Stimulated activated CD8-positive, alpha-beta memory T cell treated with anti-CD3 and anti-CD28 coated beads, Interleukin-4, amount 100 ng/mL, for 24 hours (primary cell): Measurements from ENCODE around the gene SHCBP1.
A peak's percentile ranks its signal among the peaks of the same experiment; 100 is the strongest.
"Not testable (repeated sequence)": the region's sequence is repeated elsewhere in the genome, so short reads cannot be mapped to it uniquely, and the experiment has no call there.

Experiments
- DNase-seq: peaks from one replicate; pipeline ENCODE4 v3.0.0-alpha.2; 2020; ENCODE audit warnings: low read depth

Gene SHCBP1, protein sequence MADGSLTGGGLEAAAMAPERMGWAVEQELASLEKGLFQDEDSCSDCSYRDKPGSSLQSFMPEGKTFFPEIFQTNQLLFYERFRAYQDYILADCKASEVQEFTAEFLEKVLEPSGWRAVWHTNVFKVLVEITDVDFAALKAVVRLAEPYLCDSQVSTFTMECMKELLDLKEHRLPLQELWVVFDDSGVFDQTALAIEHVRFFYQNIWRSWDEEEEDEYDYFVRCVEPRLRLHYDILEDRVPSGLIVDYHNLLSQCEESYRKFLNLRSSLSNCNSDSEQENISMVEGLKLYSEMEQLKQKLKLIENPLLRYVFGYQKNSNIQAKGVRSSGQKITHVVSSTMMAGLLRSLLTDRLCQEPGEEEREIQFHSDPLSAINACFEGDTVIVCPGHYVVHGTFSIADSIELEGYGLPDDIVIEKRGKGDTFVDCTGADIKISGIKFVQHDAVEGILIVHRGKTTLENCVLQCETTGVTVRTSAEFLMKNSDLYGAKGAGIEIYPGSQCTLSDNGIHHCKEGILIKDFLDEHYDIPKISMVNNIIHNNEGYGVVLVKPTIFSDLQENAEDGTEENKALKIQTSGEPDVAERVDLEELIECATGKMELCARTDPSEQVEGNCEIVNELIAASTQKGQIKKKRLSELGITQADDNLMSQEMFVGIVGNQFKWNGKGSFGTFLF

DNA sequence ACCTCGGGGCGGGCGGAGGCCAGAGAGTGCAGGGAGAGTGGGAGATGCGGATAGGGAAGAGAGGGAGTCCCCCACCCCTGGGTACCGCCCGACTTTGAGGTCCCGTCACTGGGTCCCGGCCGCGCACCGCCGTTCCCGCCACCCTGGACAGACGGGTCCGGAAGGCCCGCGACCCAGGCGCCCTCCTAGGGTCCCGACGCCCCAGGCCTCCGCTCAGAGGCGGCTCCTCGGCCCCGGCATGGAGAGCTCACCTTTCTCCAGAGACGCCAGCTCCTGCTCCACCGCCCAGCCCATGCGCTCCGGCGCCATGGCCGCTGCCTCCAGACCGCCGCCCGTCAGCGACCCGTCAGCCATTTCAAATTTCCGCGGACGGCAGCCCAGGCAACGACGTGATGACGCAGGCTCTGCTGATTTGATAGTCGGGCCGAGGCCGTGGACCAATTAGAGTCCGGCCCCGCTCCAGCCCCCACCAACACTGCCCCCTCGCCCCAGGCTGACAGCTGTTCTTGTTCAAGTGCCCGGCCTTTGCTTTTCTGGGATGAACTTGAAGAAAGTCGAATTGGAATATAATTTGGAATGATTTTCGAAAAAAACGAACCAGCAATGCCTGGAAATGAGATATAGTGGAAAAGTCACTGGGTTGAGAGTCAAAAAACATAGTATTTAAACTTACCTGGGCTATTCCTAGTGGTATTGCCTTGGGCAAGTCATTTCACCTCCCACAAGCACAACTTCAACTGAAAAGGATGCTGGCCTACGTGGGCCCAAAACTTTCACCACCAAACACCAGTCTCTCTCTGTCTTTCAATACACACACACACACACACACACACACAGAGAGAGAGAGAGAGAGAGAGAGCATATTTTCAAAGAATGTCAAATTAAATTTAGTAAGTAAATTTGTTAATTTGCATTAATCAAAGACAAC is at the start of gene SHCBP1:
Gene SHCBP1, minus strand, starts transcription at position 374 of the 928 bp plus-strand sequence. Its CDS starts 20 bp downstream, at position 354.
- DNase-seq, result peak; percentile 63

DNA sequence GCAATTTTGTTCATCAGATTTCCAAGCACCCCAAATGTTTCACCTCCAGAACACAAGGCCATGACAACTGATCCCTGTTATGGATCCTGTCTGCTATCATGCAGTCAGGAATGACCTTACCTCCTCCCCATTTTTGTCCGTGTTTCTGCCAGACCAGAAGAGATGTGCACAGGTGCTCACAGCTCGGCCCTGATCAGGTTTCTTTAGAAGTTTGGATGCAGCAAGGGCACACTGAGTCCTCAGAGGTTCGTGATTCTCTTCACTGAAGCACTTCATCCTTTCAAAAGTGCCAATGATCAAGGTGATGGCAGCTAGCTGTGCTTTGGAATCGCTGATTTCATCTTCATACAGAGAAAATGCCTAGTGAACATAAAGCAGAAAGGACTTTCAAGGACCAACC is 40.9 kb upstream of the SHCBP1 start:
- DNase-seq, result no peak

DNA sequence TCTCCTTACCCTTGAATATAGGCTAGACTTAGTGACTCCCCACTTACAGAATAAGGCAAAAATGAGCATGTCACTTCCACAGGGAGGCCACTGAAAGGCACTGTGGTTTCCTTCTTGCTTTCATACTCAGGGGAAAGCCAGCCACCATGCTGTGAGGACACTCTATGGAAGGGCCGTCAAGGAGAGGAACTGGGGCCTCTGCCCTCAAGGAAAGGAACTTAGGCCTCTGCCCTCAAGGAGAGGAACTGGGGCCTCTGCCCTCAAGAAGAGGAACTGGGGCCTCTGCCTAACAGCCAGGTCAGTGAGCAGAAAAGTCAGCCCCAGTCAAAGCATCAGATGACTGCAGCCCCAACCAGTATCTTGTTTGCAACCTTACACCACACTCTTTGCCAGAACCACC is 37.7 kb upstream of the SHCBP1 start:
- DNase-seq, result no peak

DNA sequence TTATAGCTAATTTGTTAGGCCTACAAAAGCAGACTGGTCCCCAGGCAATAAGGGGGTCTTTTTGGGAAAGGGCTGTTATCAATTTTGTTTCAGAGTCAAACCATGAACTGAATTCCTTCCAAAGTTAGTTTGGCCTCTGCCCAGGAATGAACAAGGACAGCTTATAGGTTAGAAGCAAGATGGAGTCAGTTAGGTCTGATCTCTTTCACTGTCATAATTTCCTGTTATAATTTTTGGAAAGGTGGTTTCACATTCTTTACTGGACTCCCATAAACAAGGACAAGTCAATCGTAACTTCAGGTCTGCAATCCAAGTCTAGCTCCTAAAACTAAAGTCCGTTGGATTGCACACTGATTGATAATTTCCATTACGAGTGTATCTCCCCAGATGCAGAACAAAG is 30.1 kb upstream of the SHCBP1 start:
- DNase-seq, result no peak

DNA sequence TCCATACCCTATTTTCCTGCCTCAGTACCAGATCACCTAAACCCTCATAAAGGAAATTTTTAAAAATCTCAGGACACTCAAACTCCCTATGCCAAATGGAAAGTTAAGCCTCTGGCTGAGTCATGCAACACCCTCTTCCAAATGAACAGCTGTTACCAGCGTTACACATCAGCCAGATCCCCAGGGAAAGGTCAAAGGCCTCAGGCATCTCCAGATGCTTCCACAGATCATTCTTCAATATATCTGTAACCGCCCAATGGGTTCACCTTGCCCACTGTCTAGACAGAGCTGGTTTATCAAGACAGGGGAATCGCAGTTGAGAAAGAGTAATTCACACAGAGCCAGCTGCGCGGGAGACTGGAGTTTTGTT is 29.1 kb upstream of the SHCBP1 start:
- no peak for DNase-seq

DNA sequence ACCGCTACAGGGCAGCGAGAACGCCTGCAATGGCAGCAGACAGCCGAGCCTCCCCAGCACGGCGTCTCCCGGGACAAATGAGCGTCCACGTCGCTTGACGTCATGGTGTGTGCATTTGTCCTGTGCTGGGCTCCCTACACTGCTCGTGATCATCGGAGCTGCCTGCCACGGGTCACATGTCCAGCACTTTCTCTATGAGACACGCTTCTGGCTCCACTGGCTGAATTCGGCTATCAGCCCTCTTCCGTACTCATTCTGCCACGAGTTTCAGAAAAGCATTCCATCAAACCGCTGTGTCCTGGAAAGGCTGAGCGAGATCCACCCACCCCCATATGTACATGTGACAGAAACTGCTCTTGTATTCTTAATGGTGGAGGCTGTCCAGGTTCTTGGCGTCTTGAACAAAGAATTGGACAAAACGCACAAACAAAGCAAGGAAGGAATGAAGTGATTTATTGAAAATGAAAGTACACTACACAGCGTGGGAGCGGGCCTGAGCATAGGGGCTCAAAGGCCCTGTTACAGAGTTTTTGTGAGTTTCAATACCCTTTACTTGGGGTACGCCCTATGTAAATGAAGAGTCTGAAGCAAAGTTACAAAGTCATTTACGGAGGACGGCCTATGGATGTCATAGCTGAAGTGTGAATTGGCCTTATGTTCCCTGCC is 28.5 kb upstream of the SHCBP1 start:
- DNase-seq, result no peak

DNA sequence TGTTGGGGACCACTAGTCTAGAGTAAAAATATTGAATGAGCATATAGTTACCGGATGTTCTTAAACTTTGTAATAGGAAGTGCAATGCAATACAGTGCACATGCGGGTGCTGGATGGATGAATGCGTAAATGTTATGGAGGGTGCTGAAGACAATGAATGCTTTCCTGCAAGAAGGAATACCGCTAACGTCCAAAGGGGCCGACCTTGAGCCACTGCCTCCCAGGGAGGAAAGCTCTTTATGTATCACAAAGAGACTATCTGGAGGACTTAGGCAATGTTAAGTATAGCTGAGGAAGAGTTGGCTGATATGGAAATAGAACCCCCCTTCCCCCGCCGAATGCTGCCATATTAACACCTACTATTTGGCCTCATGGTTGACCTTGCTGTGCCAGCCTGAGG is 27.5 kb upstream of the SHCBP1 start:
- DNase-seq, result no peak

DNA sequence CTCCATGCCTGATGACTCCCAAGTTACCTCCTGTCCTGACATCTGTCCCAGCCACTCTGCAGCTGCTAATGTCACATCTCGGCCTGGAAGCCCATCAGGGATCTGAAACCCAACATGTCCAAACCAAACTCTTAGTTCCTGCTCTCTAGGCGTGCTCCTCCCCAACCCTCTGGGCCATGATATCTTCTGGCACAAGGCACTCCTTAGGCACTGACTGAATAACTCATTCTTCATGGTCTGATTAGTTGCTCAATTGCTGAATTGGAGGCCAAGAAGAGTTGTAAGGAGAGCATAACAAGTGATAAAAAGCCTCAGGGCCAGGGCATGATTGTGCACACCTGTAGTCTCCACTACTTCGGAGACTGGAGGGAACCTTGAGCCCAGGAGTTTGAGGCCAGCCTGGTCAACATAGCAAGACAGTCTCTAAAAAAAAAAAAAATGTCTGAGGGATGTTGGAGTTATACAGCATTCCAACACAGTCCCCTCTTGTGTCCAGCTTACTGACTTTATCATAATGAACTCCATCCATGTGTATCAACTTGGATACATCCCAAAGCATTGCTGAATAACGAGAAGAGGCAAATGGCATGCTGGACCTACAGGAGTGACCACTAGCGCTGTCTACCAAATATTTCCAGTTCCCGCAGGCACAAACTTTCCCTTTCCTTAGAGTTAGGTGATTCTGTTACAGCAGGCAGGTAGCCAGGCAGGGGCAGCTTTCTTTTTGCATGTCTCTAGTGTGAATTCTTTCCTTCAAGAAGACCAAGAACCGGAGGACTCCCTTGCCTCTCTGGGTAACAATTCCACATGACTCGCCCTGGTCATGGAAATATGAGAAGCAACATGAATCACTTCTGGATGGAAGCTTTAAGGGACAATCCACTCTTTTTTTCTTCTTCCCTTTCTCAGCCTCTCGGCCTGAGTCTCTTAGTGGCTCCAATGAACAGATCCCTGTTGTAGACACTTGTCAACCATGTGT is 18.1 kb upstream of the SHCBP1 start:
- no peak for DNase-seq

DNA sequence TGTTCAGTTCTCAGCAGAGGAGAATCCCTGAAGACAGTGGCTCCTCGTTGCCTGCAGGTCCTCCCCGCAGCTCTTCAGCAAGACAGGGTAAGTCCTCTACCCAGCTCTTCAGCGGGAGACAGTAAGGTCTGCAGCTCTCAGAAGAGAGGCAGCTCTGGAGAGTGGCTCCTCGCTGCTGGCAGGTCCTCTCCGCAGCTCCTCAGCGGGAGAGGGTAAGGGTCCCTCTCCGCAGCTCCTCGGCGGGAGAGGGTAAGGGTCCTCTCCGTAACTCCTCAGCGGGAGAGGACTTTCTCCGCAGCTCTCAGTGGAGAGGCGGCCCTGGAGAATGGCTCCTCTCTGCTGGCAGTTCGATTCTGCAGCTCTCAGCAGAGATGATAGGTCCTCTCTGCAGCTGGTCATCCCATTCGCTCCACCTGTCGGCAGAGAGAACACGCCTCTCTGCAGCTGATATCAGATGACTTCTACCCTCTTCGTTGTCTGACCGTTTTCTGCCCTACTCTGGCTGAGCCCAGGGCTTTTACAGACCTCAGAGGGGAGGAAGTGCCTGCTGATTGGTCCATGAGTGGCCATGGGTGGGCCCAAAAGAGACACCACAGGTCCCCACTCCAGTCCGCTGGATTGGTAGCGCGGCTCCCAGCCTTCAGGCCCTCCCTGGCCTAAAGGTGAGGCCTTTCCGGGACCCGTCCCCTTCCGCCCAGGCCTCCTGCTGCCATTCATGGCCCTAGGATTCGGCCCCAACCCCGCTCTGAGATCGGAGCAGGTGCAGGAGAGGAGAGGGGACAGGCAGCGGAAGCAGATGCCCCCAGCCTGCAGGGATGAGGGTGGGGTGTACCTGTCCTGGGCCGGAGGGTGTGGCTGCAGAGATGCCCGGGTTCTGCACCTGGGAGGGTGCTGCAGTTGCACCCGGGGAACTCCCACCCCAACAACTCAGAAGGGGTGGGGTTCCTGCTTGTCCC is 11.9 kb upstream of the SHCBP1 start:
- no peak for DNase-seq

DNA sequence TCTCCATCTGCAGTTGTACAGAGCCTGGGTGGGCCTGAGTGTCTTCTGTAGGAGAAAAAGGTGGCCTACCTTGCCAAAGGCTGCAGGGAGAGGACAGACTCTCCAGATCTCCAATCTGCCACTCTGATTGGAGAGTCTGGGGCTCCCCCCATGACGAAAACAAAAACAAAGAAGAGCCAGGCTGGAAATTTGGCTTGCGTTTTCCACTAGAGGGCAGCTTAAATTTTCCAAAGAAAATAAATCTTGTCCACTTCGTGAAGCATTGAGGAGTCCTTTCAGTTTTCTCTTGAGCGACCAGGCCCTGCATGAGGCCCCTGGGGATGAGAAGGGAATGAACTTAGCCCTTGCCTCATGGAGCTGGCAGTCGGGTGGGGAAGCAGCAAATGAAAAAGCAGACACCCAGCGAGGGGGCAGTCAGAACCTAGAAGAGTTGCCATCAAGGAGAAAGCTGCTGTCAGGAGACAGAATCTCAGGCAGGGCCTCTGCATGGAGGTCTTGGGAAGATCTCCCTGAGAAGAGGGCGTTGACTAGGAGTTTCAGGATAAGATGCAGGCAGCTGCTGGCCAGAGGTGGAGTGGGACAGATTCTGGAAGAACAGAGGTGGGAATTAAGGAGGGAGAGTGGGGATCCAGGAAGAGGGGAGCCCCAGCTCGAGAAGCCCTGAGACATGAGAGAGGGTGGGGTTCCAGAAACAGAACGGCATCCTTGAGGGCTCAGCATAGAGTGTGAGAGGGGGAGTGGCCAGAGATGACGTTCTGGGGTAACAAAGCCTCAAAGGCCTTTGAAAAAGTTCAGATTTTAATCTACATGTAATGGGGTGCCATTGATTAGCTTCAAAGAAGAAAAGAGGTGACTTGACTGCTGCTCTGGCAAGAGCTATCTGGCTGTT is 8.4 kb upstream of the SHCBP1 start:
- no peak for DNase-seq

DNA sequence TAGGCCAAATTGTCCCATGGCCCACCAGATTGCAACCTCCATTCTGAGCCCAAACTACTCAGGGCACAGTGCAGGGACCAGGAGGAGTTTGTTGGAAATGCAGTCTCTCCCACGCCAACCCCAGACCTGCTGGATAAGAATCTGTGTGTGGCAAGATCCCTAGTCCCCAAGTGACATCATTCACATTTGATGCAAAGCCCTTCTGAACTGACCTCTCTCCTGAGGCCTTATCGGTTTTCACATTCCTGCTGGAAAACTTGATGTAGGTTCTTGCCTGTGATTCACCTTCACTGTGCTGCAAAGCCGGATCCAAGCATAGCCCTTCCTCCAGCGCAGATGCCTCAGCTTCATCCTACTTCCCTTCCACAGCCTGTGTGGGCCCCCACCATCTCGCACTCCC is 6.6 kb upstream of the SHCBP1 start:
- DNase-seq, result no peak

DNA sequence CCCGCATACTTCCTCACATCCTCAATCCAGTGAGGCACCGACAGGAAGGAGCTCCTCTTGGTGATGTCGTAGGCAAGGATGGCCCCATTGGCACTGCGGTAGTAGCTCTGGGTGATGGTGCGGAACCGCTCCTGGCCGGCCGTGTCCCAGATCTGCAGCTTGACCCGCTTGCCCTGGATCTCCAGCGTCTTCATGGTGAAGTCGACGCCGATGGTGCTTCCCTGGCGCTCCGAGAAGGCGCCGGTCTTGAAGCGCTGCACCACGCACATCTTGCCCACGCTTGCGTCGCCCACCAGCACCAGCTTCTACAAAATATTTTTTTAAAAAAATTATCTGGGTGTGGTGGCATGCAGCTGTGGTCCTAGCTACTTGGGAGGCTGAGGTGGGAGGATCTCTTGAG is 5.5 kb upstream of the SHCBP1 start:
- DNase-seq, result not testable (repeated sequence)

DNA sequence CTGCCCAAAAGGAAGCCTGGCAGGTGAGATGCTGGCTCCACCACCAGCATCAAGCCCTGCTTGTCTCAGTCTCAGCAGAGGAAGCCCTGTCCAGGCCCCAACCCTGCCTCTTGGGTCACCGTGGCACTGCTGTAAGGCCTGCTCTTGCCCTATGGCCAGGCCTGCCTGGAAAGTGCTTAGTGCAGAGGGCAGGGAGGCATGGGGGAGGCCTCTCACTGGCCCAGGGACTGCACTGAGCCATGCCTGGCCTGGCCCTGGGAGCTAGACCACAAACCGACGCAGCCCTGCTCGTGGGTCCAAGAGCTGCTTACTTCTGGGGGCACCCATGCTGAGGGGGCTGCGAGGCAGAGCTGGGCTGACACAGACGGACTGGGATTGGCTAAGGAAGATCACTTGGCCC is 3.7 kb upstream of the SHCBP1 start:
- not testable (repeated sequence) for DNase-seq

DNA sequence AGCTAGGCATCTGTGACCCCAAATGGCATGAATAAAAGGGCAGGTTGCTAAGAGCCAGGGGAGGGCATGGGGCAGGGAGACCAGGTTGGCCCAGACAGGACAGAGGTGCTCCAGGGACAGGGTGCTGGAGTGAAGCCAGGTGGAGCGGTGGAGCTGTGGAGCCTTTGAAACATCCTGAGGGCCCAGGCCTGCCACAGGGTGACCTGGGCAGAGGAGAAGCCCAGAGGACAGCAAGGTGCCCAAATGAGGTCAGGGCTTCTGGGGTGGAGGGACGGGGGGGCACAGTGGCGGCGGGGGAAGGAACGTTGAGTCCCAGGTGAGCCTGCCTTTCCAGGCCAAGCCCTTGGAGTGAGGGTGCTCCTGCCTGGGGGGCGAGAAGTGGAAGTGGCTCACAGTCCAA is 2.5 kb upstream of the SHCBP1 start:
- not testable (repeated sequence) for DNase-seq

DNA sequence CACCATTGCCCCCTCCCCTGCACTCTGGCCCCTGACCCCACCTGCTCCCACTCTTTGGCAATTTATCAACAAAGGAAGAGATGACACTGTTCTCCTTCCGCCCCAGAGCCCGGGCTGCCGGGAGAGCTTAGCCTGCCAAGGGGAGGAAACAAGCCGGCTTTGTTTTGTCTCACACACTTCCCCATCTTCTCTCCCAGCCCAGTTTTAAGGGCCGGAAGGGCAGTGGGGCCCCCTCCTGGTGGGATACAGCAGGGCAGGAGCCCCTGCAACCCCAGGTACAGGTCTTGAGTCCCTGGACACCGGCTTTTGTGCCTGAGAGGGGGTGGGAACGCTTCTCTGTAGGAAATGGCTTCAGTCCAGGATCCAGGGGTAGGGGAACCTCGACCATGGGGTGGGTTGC is 2.1 kb upstream of the SHCBP1 start:
- not testable (repeated sequence) for DNase-seq

DNA sequence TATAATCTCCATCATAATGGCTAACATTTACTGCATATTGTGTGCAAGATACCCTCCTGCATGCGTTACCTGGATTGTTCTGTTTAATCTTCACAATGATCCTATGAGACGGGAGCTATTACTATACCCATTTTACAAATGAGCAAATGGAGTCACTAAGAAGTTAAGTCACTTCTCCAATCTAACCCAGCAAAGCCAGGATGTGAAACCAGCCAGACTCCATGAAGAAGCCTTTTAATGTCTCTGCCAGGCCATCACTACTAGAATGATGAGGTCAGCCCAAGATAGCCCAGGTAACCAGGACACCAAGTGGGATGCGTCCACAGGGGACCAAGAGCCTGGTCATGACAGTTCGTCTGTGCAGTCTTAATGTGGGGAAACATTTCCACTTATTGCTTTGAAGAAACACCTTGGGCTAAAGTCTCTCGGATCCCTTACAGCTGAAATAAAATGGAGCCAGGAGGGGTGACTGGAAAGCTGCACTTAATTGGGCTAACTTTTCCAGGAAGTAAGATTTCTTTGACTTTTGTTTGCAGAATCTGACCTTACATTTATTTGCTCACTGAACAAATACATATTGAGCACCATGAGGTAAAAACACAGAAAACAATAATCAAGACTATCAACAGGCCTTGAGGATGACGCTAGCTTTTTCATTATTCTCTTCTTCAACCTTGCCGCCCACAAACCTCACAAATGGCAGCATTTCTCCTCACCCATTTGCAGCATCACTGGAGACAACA is 926 bp upstream of the SHCBP1 start:
- no peak for DNase-seq

DNA sequence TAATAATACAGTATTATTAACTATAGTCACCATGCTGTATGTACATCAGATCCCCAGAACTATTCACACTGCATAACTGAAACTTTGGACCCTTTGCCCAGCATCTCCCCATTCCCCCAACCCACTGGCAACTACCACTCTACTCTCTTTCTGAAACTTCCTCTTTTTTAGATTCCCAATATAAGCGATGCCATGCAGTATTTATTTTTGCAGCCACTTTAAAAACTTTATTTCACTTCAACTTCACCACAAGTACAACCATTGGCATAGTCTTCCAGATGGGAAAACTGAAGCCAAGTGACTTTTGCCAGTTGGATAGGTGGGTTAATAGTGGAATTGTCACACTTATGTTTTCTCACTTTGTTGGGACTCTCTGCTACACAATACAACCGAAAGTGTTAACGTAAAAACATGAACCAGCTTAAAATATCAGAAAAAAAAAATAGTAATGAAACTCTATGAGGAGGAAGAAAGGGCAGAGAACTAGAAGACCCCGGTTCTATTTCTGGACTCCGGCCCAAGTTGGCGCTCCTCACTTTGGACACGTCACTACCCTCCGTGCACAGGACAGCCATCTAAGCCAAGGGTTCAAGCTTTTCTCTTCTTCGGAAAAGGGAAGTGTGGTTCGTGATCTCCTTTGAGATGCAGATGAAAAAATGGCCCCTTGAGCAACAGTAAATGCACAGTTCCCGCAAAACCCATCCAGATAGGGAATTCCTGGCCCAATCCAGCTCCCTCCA is 743 bp downstream of the SHCBP1 start:
- no peak for DNase-seq
